GM12878 (cell line): ENCODE measurements around the gene TTLL1. TPM values are rescaled to one million over a fixed set of nuclear protein-coding genes. Genes with fewer than 3 reads are reported as not detected.

Experiments used
- ATAC-seq: fragments of 200-7000 bp; cut with Tn5 transposase; 3 replicates; pipeline ENCODE4 v1.9.1; 2020; ENCODE audit warnings: mild to moderate bottlenecking, moderate library complexity
- BruUV-seq: library from RNA; stranded (reverse); fragments of 400-500 nt; replicated peaks from 2 replicates; lab custom pipeline; 2021; lab: Mats Ljungman, UMichigan
- CTCF ChIA-PET: fragments of 300-600 bp; sonication (Branson Sonifier 250); formaldehyde crosslinking; extraction: SDS; loops from one replicate; lab custom pipeline; 2021; ENCODE audit warnings: inconsistent platforms; lab: Yijun Ruan, JAX
- POLR2A ChIA-PET: fragments of 350-600 bp; formaldehyde crosslinking; extraction: SDS; loops from one replicate; lab custom pipeline; 2021; ENCODE audit warnings: inconsistent platforms; lab: Charles Lee
- RAD21 ChIA-PET: fragments of 300-600 bp; sonication (Branson Sonifier 250); formaldehyde crosslinking; loops from one replicate; lab custom pipeline; 2023; ENCODE audit warnings: antibody characterized with exemption; ENCODE audit not compliant: unreplicated experiment; lab: Charles Lee
- SMC1A ChIA-PET: fragments of 300-600 bp; sonication (Branson Sonifier 250); formaldehyde crosslinking; loops from one replicate; lab custom pipeline; 2023; ENCODE audit not compliant: unreplicated experiment, uncharacterized antibody; lab: Charles Lee
- DNase-seq: peaks from one replicate; pipeline ENCODE4 v3.0.0-alpha.2; 2011; ENCODE audit warnings: low read depth, low spot score
- FAIRE-seq: peaks from 3 replicates; lab custom pipeline; 2011; peaks lifted over from hg19 to GRCh38; lab: Jason Lieb, UNC
- H2AFZ ChIP-seq: 2 replicates; pipeline ENCODE4 v1.6.0; 2011; ENCODE audit warnings: low read depth, low read length, control low read depth; ENCODE audit not compliant: control insufficient read depth
- H3K27ac ChIP-seq: 2 replicates; pipeline ENCODE4 v1.5.1; 2011; ENCODE audit warnings: control low read depth; ENCODE audit not compliant: control insufficient read depth, insufficient read depth
- H3K27me3 ChIP-seq, 2 experiments: replicated peaks in 1 of 2; 2 replicates each; pipeline versions ENCODE4 v1.6.0 to v1.6.1; 2011; ENCODE audit warnings: low read length in 1 of 2; ENCODE audit not compliant: control insufficient read depth in 2 of 2, insufficient read depth in 2 of 2
- H3K36me3 ChIP-seq, 2 experiments: 2 replicates each; pipeline ENCODE4 v1.5.1; 2011; ENCODE audit warnings: low read length in 1 of 2; ENCODE audit not compliant: control insufficient read depth in 2 of 2, insufficient read depth in 2 of 2
- H3K4me1 ChIP-seq: 2 replicates; pipeline ENCODE4 v1.6.1; 2011; ENCODE audit warnings: mild to moderate bottlenecking, low read length, moderate library complexity, mixed read lengths; ENCODE audit not compliant: control insufficient read depth, insufficient read depth
- H3K4me2 ChIP-seq: 2 replicates; pipeline ENCODE4 v1.6.0; 2011; ENCODE audit warnings: control low read depth; ENCODE audit not compliant: control insufficient read depth, insufficient read depth
- H3K4me3 ChIP-seq: fragments of 200-600 bp; sonication (generic); 2 replicates; pipeline ENCODE4 v1.5.1; 2016
- H3K79me2 ChIP-seq: 2 replicates; pipeline ENCODE4 v1.6.0; 2011; ENCODE audit warnings: low read length; ENCODE audit not compliant: control insufficient read depth, insufficient read depth
- H3K9ac ChIP-seq: 2 replicates; pipeline ENCODE4 v1.8.0; 2011; ENCODE audit warnings: low read length, control low read depth, mixed read lengths; ENCODE audit not compliant: control insufficient read depth, insufficient read depth
- H3K9me3 ChIP-seq: replicated peaks from 3 replicates; pipeline ENCODE4 v1.5.1; 2011; ENCODE audit warnings: mild to moderate bottlenecking, low read length; ENCODE audit not compliant: control insufficient read depth, insufficient read depth
- H4K20me1 ChIP-seq: 2 replicates; pipeline ENCODE4 v1.6.0; 2011; ENCODE audit not compliant: control insufficient read depth, insufficient read depth
- ATF7 ChIP-seq: fragments of 450-650 bp; IDR thresholded peaks from 2 replicates; pipeline ENCODE4 v1.6.1; 2016; ENCODE audit warnings: low read depth, mild to moderate bottlenecking
- BCL11A ChIP-seq: IDR thresholded peaks from 2 replicates; pipeline ENCODE4 v1.6.1; 2011; ENCODE audit warnings: low read depth, low read length
- BCL3 ChIP-seq: IDR thresholded peaks from 2 replicates; pipeline ENCODE4 v1.6.1; 2011; ENCODE audit warnings: borderline replicate concordance, low read depth, mild to moderate bottlenecking, moderate library complexity, low read length; ENCODE audit not compliant: insufficient read depth, poor library complexity, severe bottlenecking
- BMI1 ChIP-seq: fragments of 450-650 bp; IDR thresholded peaks from 2 replicates; pipeline ENCODE4 v1.6.1; 2016; ENCODE audit warnings: mild to moderate bottlenecking, moderate library complexity, borderline replicate concordance
- CEBPB ChIP-seq, 2 experiments: fragments of 150-350 bp in 1 of 2; IDR thresholded peaks; 2 replicates each; pipeline ENCODE4 v1.6.1; 2012 to 2014; ENCODE audit warnings: low read depth in 2 of 2, low read length in 2 of 2, borderline replicate concordance in 1 of 2, inconsistent platforms in 1 of 2
- FOS ChIP-seq: IDR thresholded peaks from 3 replicates; pipeline ENCODE4 v1.6.1; 2011; ENCODE audit warnings: borderline replicate concordance; ENCODE audit not compliant: insufficient read length; ENCODE audit errors: extremely low read depth
- HCFC1 ChIP-seq: fragments of 150-350 bp; IDR thresholded peaks from 2 replicates; pipeline ENCODE4 v1.6.1; 2014; ENCODE audit warnings: low read length
- TARDBP ChIP-seq: IDR thresholded peaks from 2 replicates; pipeline ENCODE4 v1.6.1; 2016; ENCODE audit warnings: borderline replicate concordance
- TCF12 ChIP-seq: IDR thresholded peaks from 2 replicates; pipeline ENCODE4 v1.6.1; 2011; ENCODE audit warnings: low read depth, mild to moderate bottlenecking, low read length
- YBX1 ChIP-seq: fragments of 450-650 bp; IDR thresholded peaks from 2 replicates; pipeline ENCODE4 v1.6.1; 2016; ENCODE audit warnings: antibody characterized with exemption
- ZBTB33 ChIP-seq: fragments of 450-650 bp; IDR thresholded peaks from 2 replicates; pipeline ENCODE4 v1.6.1; 2017; ENCODE audit warnings: mild to moderate bottlenecking
- ZNF24 ChIP-seq: fragments of 450-650 bp; IDR thresholded peaks from 2 replicates; pipeline ENCODE4 v1.6.1; 2017; ENCODE audit warnings: antibody characterized with exemption, mild to moderate bottlenecking
- ZSCAN29 ChIP-seq: fragments of 450-650 bp; IDR thresholded peaks from 2 replicates; pipeline ENCODE4 v1.6.1; 2017; ENCODE audit warnings: mild to moderate bottlenecking, moderate library complexity
- WGBS: methylation state at CpG from one replicate; pipeline ENCODE4 v1.1.6; 2016; ENCODE audit warnings: low lambda C conversion rate; ENCODE audit not compliant: insufficient replicate concordance, insufficient coverage; ENCODE audit errors: missing lambda C conversion rate; 5-methylcytosine and 5-hydroxymethylcytosine counted together
- in situ Hi-C: fragments of 300-500 bp; cut with MboI; formaldehyde crosslinking; loops from 9 replicates; pipeline ENCODE4 v1.14.3; 2018; ENCODE audit warnings: mixed read lengths
- intact Hi-C: fragments of 100-400 bp; cut with micrococcal nuclease; formaldehyde crosslinking; loops from one replicate; pipeline ENCODE4 v1.14.2; 2022; ENCODE audit not compliant: unreplicated experiment
- polyA plus RNA-seq, 11 experiments: library from polyadenylated mRNA; depleted of rRNA in 4 of 11; unstranded in 6 of 11; stranded (reverse) in 5 of 11; fragments of >200 nt; fragmentation: Nextera tagmentation in 4 of 11; fragmentation: Illumina TruSeq in 1 of 11; extraction: Ambion mirVana in 4 of 11; extraction: Trizol in 1 of 11; gene quantifications; 1 replicate in 1 of 11; 2 replicates in 10 of 11; pipeline versions ENCODE4 v1.2.1 to v1.2.3, GENCODE V29; 2011 to 2016; ENCODE audit warnings: inconsistent platforms in 2 of 11, missing spikeins in 2 of 11, low read depth in 1 of 11
- total RNA-seq, 4 experiments: library from RNA; depleted of rRNA in 3 of 4; stranded (reverse); fragments of >200 nt in 3 of 4; fragmentation: Illumina TruSeq in 1 of 4; extraction: Trizol in 1 of 4; gene quantifications; 2 replicates each; pipeline versions ENCODE4 v1.2.1 to v1.2.3, GENCODE V29; 2013 to 2021

The TTLL1 gene
- total and polyA plus RNA-seq, 10 of the 15 experiments (the other 5 are each of a cell fraction or from before 2014, with no cell fraction given) = 0.39 to 4.8 (median 3.2) TPM

- no peak for TF ChIP-seq YBX1
These were observed 94.2 kb downstream of the TTLL1 start (continued) for GRCh38 chr22:42994917-42995562.

GRCh38 chr22:42994276-42994916 lies 94.8 kb downstream of the TTLL1 start:
- intact Hi-C loops = no loop called here
- FAIRE-seq = no peak
- 100% methylated on average over 12 of the region's 12 CpGs for WGBS

More at GRCh38 chr22:42994276-42994916, 94.8 kb downstream of the TTLL1 start:
- ChIA-PET POLR2A (interaction anchor here (2.0 kb wide), 1 partner anchor 10 kb away, joined by 4 read pairs; no protein-coding TSS in a partner anchor), SMC1A (interaction anchor here (0.9 to 1.8 kb wide), 7 partner anchors 8 to 127 kb away, joined by 3 to 6 read pairs (median 3); partner anchors contain the start of gene PACSIN2), CTCF (interaction anchor here (0.8 kb wide), 1 partner anchor 64 kb away, joined by 4 read pairs; no protein-coding TSS in a partner anchor), RAD21 (interaction anchor here (0.9 to 1.0 kb wide), 2 partner anchors 20 to 49 kb away, joined by 3 to 6 read pairs; partner anchors contain the start of gene PACSIN2)
- no peak overlapping the region for H2AFZ ChIP-seq
- peaks cover 55% of the 10 kb centered on the region for H3K4me1 ChIP-seq
- ATAC-seq (no peak), DNase-seq (no peak)
- peak overlapping the region; percentile 66 for H3K27ac ChIP-seq
- no TSS peak for BruUV-seq
- peaks cover 5% of the 10 kb centered on the region for H3K9me3 ChIP-seq
- H3K9ac ChIP-seq = no peak overlapping the region
- in situ Hi-C loops = no loop called here
- peaks cover 88% of the 10 kb centered on the region for H3K79me2 ChIP-seq
- H3K4me2 ChIP-seq = peak overlapping the region; percentile 15
- no peaks in the 10 kb centered on the region for H3K27me3 ChIP-seq
- TF ChIP-seq FOS (no peak), ZSCAN29 (no peak), BMI1 (no peak), HCFC1 (no peak), TCF12 (no peak), BCL3 (no peak), YBX1 (no peak), ATF7 (no peak), ZBTB33 (no peak), CEBPB (IDR thresholded peaks at IDR 0.05; ENCODE audit: borderline replicate concordance in 1 of 2, low read depth in 2 of 2, low read length in 2 of 2) (no peak), TARDBP (no peak), ZNF24 (no peak), BCL11A (no peak)
- peaks cover 2 to 9% of the 10 kb centered on the region in 2 experiments; a peak in 3 of 4 replicates for H3K36me3 ChIP-seq
- H4K20me1 ChIP-seq = no peaks in the 10 kb centered on the region
- H3K4me3 ChIP-seq = no peak overlapping the region
